H1 (cell line): ENCODE data around the gene LIPC. TPM values are rescaled to one million over a fixed set of nuclear protein-coding genes. Genes with fewer than 3 reads are reported as not detected.

Experiments
- CHD7 ChIP-seq: fragments of 300-600 bp; sonication (generic); IDR thresholded peaks from 2 replicates; pipeline ENCODE4 v1.7.1; 2012; ENCODE audit warnings: low read length, moderate library complexity, mild to moderate bottlenecking, inconsistent platforms; ENCODE audit not compliant: insufficient replicate concordance
- polyA plus RNA-seq, 7 experiments: library from polyadenylated mRNA; depleted of rRNA in 3 of 7; stranded (reverse) in 5 of 7; unstranded in 2 of 7; fragments of >200 nt in 5 of 7; fragments of 200-250 nt in 2 of 7; gene quantifications; 1 replicate in 5 of 7; 2 replicates in 1 of 7; 4 replicates in 1 of 7; pipeline versions ENCODE4 v1.2.1 to v1.2.3, GENCODE V29; 2011 to 2013; ENCODE audit warnings: missing spikeins in 2 of 7, mixed read lengths in 2 of 7
- total RNA-seq: library from RNA; stranded (reverse); fragmentation: NEBNext Ultra II Directional; extraction: Animal tissue kit (Norgen Biotek cat#: 25700); gene quantifications from 2 replicates; pipeline ENCODE4 v1.2.1, GENCODE V29; 2021

LIPC gene
- total and polyA plus RNA-seq, 2 of the 8 experiments (the other 6 are each of a cell fraction or from before 2014, with no cell fraction given): not detected

DNA sequence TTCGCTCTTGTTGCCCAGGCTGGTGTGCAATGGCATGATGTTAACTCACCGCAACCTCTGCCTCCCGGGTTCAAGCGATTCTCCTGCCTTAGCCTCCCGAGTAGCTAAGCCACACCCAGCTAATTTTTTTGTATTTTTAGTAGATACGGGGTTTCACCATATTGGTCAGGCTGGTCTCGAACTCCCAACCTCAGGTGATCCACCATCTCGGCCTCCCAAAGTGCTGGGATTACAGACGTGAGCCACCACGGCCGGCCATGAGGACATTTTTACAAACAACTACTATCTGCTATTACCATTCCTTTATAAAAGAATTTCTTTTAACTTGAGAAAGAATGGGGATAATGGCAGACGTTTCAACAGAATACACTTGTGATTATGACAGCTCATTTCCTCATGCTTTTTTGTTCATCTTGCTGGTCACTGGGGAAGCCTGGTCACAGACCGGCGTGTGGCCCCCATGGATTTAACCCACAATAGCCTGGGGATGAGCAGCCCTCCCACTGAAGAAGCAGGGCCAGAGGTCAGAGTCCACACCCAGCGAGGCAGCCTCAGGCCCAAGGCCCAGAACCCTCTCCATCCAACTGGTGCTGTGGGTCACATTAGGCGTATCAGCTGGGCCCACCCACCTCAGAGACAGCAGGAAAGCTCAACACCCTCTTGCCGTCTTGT lies 112.0 kb downstream of the LIPC start (continued):
- no peak for TF ChIP-seq CHD7
